Spleen (tissue), 11 donors: Measurements from ENCODE around the gene PKM. TPM values are rescaled to one million over a fixed set of nuclear protein-coding genes. Genes with fewer than 3 reads are reported as not detected.
A peak's percentile ranks its signal among the peaks of the same experiment; 100 is the strongest.

ENCODE experiments used
- DNase-seq: peaks from one replicate; pipeline ENCODE4 v3.0.0-alpha.2; 2020
- H3K27ac ChIP-seq, 8 donors: fragments of 200-600 bp; sonication (generic) in 7 of 8; 1 replicate in 4 of 8; 2 replicates in 4 of 8; pipeline versions ENCODE4 v1.5.0 to v1.8.0; 2016 to 2021; ENCODE audit warnings: inconsistent platforms in 4 of 8, mild to moderate bottlenecking in 4 of 8, moderate library complexity in 1 of 8
- H3K27me3 ChIP-seq, 7 donors: fragments of 200-600 bp; sonication (generic) in 6 of 7; replicated peaks in 1 of 7; 1 replicate in 4 of 7; 2 replicates in 3 of 7; pipeline versions ENCODE4 v1.5.0 to v1.8.0; 2016 to 2021; ENCODE audit warnings: inconsistent platforms in 3 of 7, mild to moderate bottlenecking in 1 of 7
- H3K36me3 ChIP-seq, 6 donors: fragments of 200-600 bp; sonication (generic) in 5 of 6; 1 replicate in 4 of 6; 2 replicates in 2 of 6; pipeline versions ENCODE4 v1.5.0 to v1.8.0; 2016 to 2021; ENCODE audit warnings: inconsistent platforms in 2 of 6
- H3K4me1 ChIP-seq, 6 donors: fragments of 200-600 bp; sonication (generic) in 5 of 6; 1 replicate in 3 of 6; 2 replicates in 3 of 6; pipeline versions ENCODE4 v1.5.0 to v1.8.0; 2016 to 2021; ENCODE audit warnings: inconsistent platforms in 3 of 6
- H3K4me3 ChIP-seq, 8 donors: fragments of 200-600 bp; sonication (generic) in 7 of 8; 1 replicate in 4 of 8; 2 replicates in 4 of 8; pipeline versions ENCODE4 v1.5.0 to v1.8.0; 2016 to 2021; ENCODE audit warnings: inconsistent platforms in 4 of 8, mild to moderate bottlenecking in 4 of 8, moderate library complexity in 2 of 8
- H3K9me3 ChIP-seq, 8 donors: fragments of 200-600 bp; sonication (generic) in 7 of 8; 1 replicate in 4 of 8; 2 replicates in 4 of 8; pipeline versions ENCODE4 v1.5.0 to v1.8.0; 2016 to 2021; ENCODE audit warnings: inconsistent platforms in 4 of 8
- POLR2A ChIP-seq, 3 donors: fragments of 450-650 bp; IDR thresholded peaks; one replicate each; pipeline ENCODE4 v1.5.1; 2017; ENCODE audit warnings: antibody characterized with exemption in 3 of 3, mild to moderate bottlenecking in 1 of 3
- POLR2AphosphoS5 ChIP-seq, 3 donors: sonication (generic); formaldehyde crosslinking; IDR thresholded peaks; one replicate each; pipeline ENCODE4 v1.5.1; 2017; ENCODE audit warnings: antibody characterized with exemption in 3 of 3
- WGBS, 5 donors: extraction: QIAGEN DNeasy Blood & Tissue Kit in 3 of 5; methylation state at CpG; one replicate each; pipeline versions ENCODE4 v1.1.5 to v1.1.7; 2013 to 2018; 5-methylcytosine and 5-hydroxymethylcytosine counted together
- intact Hi-C: fragments of 100-400 bp; cut with DNase I; formaldehyde crosslinking; loops from one replicate; pipeline ENCODE4 v1.15.0; 2023; ENCODE audit warnings: low total_unique reads
- polyA plus RNA-seq, 3 donors: library from polyadenylated mRNA; stranded (reverse); fragments of 200-250 nt; gene quantifications; one replicate each; pipeline ENCODE4 v1.2.1, GENCODE V29; 2013
- total RNA-seq, 7 donors: library from RNA; depleted of rRNA in 3 of 7; stranded (reverse); fragments of >200 nt in 3 of 7; fragmentation: NEBNext Ultra II Directional in 4 of 7; extraction: Animal tissue kit (Norgen Biotek cat#: 25700) in 4 of 7; gene quantifications; one replicate each; pipeline versions ENCODE4 v1.1.0 to v1.2.1, GENCODE V29; 2016 to 2021
- TF ChIP-seq, protein P1 (sequence below), 11 experiments: fragments of 200-600 bp in 7 of 11; fragments of 450-650 bp in 4 of 11; sonication (generic) in 4 of 11; IDR thresholded peaks in 8 of 11; conservative IDR thresholded peaks in 3 of 11; 1 replicate in 7 of 11; 2 replicates in 4 of 11; pipeline versions ENCODE4 v1.4.0 to v1.8.0; 2016 to 2021; ENCODE audit warnings: antibody characterized with exemption in 11 of 11, inconsistent platforms in 4 of 11, mild to moderate bottlenecking in 1 of 11
- donor health status: healthy with polysubstance abuse.
- donor health status: DM: no; HTN: no; CAD: no; lungs with moderate emphysema.
- donor health status: DM: no; HTN: no; CAD: no.
- donor health status: Bipolar disorder and iron deficiency.
- donor health status: healthy.
- donor health status: DM: no; HTN: no; CAD: no.
- donor health status: DM: yes; HTN: yes; CAD: no.

The PKM gene
- total and polyA plus RNA-seq, 10 donors: 156 to 543 (median 347) TPM

DNA sequence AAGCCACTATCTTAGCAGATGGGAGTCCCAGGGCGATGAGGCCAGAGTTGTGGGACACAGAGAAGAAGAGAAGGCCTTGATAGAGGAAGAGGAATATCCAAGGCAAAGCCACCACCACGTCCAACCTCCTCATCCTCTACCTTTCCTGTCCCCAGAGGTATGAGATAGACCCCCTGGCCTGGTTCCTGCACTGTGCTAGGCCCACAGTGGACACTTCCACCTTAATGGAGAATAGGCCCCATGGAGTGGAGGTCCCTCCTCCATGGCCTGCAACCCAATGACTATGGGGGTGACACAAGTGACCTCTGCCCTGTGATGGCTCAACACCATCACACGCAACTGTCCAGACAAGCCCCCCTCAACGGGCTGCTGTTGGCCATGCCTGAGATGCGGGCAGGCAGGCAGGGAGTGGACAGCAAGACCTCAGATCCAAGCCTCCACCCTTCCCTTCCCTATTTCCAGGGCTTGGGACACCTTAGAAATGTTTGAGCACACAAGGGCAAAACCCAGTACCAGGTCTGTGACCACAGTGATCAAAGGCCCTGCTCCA is 70.2 kb downstream of the PKM start:
- peaks cover 0 to 3% (median 0%) of the 10 kb centered on the region in 7 donors for H3K27me3 ChIP-seq
- H3K27ac ChIP-seq: no peak overlapping the region
- H3K4me1 ChIP-seq: peaks cover 0 to 13% (median 5%) of the 10 kb centered on the region in 6 donors
- TF ChIP-seq POLR2A (IDR thresholded peaks at IDR 0.05): no peak
- TF ChIP-seq, protein P1, sequence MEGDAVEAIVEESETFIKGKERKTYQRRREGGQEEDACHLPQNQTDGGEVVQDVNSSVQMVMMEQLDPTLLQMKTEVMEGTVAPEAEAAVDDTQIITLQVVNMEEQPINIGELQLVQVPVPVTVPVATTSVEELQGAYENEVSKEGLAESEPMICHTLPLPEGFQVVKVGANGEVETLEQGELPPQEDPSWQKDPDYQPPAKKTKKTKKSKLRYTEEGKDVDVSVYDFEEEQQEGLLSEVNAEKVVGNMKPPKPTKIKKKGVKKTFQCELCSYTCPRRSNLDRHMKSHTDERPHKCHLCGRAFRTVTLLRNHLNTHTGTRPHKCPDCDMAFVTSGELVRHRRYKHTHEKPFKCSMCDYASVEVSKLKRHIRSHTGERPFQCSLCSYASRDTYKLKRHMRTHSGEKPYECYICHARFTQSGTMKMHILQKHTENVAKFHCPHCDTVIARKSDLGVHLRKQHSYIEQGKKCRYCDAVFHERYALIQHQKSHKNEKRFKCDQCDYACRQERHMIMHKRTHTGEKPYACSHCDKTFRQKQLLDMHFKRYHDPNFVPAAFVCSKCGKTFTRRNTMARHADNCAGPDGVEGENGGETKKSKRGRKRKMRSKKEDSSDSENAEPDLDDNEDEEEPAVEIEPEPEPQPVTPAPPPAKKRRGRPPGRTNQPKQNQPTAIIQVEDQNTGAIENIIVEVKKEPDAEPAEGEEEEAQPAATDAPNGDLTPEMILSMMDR (IDR thresholded peaks at IDR 0.05 in 8 of 11, conservative IDR thresholded peaks at IDR 0.05 in 3 of 11): no peak
- no peak for TF ChIP-seq POLR2AphosphoS5 (IDR thresholded peaks at IDR 0.05)
- no peaks in the 10 kb centered on the region for H3K9me3 ChIP-seq
- no peak overlapping the region for H3K4me3 ChIP-seq
- intact Hi-C loops: no loop called here
- WGBS, 5 donors: 57 to 92% (median 86%) methylated on average over 2 to 5 of the region's 5 CpGs
- H3K36me3 ChIP-seq: no peaks in the 10 kb centered on the region
- no peak for DNase-seq

- TF ChIP-seq POLR2A (IDR thresholded peaks at IDR 0.05) (no peak), POLR2AphosphoS5 (IDR thresholded peaks at IDR 0.05) (no peak)
- TF ChIP-seq, protein P1 (IDR thresholded peaks at IDR 0.05 in 8 of 11, conservative IDR thresholded peaks at IDR 0.05 in 3 of 11): no peak
- WGBS, 5 donors: 83 to 97% (median 94%) methylated on average over 2 of the region's 2 CpGs
- Histone ChIP-seq H3K4me3 (no peak overlapping the region), H3K27me3 (no peaks in the 10 kb centered on the region), H3K36me3 (no peaks in the 10 kb centered on the region), H3K9me3 (no peaks in the 10 kb centered on the region), H3K27ac (no peak overlapping the region), H3K4me1 (peaks cover 0 to 24% (median 13%) of the 10 kb centered on the region in 6 donors)
- DNase-seq: no peak
- intact Hi-C loops: loop anchor here (5.0 kb wide), 2 partner anchors 375 to 410 kb away; no protein-coding TSS in a partner anchor
Measured at GRCh38 chr15:72156928-72157327, 74.1 kb downstream of the PKM start.

DNA sequence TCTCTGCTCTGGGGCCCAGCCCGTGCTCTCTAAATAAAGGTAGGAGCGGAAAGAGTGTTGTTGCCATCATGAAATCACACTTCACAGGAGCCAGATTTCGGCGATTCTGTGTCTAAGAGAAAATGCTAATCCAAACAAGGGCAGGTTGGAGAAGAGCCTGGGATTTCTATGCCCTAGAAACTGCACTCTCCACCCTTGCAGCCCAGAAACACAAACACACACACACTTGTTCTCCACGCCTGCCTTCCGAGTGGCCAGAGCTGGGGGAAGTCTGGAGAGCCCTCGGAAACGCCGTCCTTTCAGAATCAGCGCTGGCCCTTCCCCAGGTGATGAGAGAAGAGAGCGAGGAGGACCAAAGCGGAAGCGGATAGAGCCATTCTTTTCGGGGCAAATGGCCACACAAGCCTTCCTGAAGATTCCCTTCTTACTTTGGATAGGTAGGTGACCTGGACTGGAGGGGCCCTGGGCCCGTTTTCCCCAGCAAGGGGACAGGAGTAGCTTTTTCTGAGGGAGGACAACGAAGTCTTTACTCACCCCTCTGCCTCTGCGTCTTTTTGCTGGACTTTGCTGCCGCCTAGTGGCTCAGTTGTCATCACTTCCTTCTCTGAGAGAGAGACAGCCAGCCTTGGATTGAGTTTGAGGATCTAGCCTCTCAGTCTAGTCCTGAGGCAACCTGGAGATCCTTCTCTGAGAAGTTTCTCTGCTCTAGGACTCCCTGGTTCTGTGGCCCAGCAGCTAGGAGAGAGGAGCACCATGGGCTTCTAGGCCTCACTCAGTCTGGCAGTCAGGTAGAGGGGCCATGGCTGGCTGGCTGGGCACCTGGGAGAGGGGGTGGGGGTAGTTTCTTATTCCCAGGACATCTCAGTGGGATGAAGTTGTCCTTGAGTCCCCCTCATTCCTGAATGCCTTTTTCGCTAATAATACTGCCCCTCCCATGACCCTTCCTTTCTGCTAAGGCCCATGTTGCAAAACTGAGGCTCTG is 75.1 kb downstream of the PKM start:
- no peaks in the 10 kb centered on the region for H3K9me3 ChIP-seq
- H3K4me3 ChIP-seq: peak overlapping the region; percentile 23 to 65 (median 38)
- H3K4me1 ChIP-seq: peaks cover 0 to 24% (median 13%) of the 10 kb centered on the region in 6 donors
- peak; percentile 91 for DNase-seq
- WGBS, 5 donors: 9 to 27% (median 11%) methylated on average over 19 of the region's 19 CpGs
- no peaks in the 10 kb centered on the region for H3K27me3 ChIP-seq
- intact Hi-C loops: loop anchor here (5.0 kb wide), 2 partner anchors 374 to 409 kb away; no protein-coding TSS in a partner anchor
- TF ChIP-seq POLR2AphosphoS5 (IDR thresholded peaks at IDR 0.05) (peak in 1 of 3 donors; percentile 41), POLR2A (IDR thresholded peaks at IDR 0.05) (no peak)
- TF ChIP-seq, protein P1 (IDR thresholded peaks at IDR 0.05 in 8 of 11, conservative IDR thresholded peaks at IDR 0.05 in 3 of 11): peak; percentile 68 to 91 (median 83)
- peak overlapping the region in 2 of 8 donors; percentile 19 to 21 for H3K27ac ChIP-seq
- no peaks in the 10 kb centered on the region for H3K36me3 ChIP-seq
